ENCODE data around the gene HP1BP3.
"Not testable (repeated sequence)": the region's sequence is repeated elsewhere in the genome, so short reads cannot be mapped to it uniquely, and the experiment has no call there.

The HP1BP3 gene

GRCh38 chr1:20726932-20727745 lies 60.0 kb downstream of the HP1BP3 start:
- no peak for DNase-seq

- DNase-seq = no peak
Observed at GRCh38 chr1:20726118-20726911, 60.8 kb downstream of the HP1BP3 start.

- DNase-seq = peak; percentile 92
Observed at GRCh38 chr1:20725189-20726117, 61.7 kb downstream of the HP1BP3 start.

- no peak for DNase-seq
Observed at GRCh38 chr1:20724364-20725188, 62.5 kb downstream of the HP1BP3 start.

GRCh38 chr1:20723537-20724363 lies 63.4 kb downstream of the HP1BP3 start:
- no peak for DNase-seq

- DNase-seq = no peak
Observed at GRCh38 chr1:20723159-20723536, 64.0 kb downstream of the HP1BP3 start.

- DNase-seq = no peak
Observed at GRCh38 chr1:20721117-20722061, 65.7 kb downstream of the HP1BP3 start.

GRCh38 chr1:20720631-20721091 lies 66.4 kb downstream of the HP1BP3 start:
- no peak for DNase-seq

GRCh38 chr1:20719871-20720620 lies 67.1 kb downstream of the HP1BP3 start:
- DNase-seq = no peak

GRCh38 chr1:20719261-20719660 lies 67.8 kb downstream of the HP1BP3 start:
- DNase-seq = no peak

- not testable (repeated sequence) for DNase-seq
Observed at GRCh38 chr1:20718343-20718882, 68.7 kb downstream of the HP1BP3 start.

- peak; percentile 82 for DNase-seq
Observed at GRCh38 chr1:20717452-20718342, 69.4 kb downstream of the HP1BP3 start, which contains the start of gene KIF17. Gene KIF17 (minus strand): TSS chr1:20718007. CDS start chr1:20717706, 301 bp downstream.

- DNase-seq = no peak
Observed at GRCh38 chr1:20716232-20716631, 70.9 kb downstream of the HP1BP3 start.

GRCh38 chr1:20715406-20715805 lies 71.7 kb downstream of the HP1BP3 start:
- no peak for DNase-seq

GRCh38 chr1:20713440-20713839 lies 73.7 kb downstream of the HP1BP3 start:
- no peak for DNase-seq

- DNase-seq = no peak
Observed at GRCh38 chr1:20712215-20712577, 74.9 kb downstream of the HP1BP3 start.
